ENCODE measurements around the gene SIAH1. TPM values are rescaled to one million over a fixed set of nuclear protein-coding genes. Genes with fewer than 3 reads are reported as not detected.

SIAH1 gene
- total RNA-seq, 1 experiment from 2014 or later = 33.2 TPM

GRCh38 chr16:48365025-48365600 lies 20.1 kb downstream of the SIAH1 start:
- TF ChIP-seq CTCF (conservative IDR thresholded peaks at IDR 0.05) = no peak
- H3K9ac ChIP-seq (ENCODE audit: extremely low read depth, insufficient read length, low read length) = peak overlapping the region; percentile 21
- peaks cover 2% of the 10 kb centered on the region for H3K4me1 ChIP-seq (ENCODE audit: insufficient read depth, low read length)
- Mint-ChIP-seq H3K4me1 (peaks cover 40 to 45% of the 10 kb centered on the region in 2 experiments), H3K9me3 (no peaks in the 10 kb centered on the region; a peak in 1 of 5 replicates), H3K27ac (peak overlapping the region; percentile 93 to 98 (median 94)), H3K27me3 (ENCODE audit: low read depth) (no peaks in the 10 kb centered on the region), H3K4me3 (peak overlapping the region; percentile 64 to 84), H3K36me3 (ENCODE audit: insufficient read depth in 1 of 3, low read depth in 3 of 3) (peaks cover 0 to 16% (median 5%) of the 10 kb centered on the region in 3 experiments; a peak in 6 of 7 replicates)
- H3K79me1 ChIP-seq (ENCODE audit: insufficient read depth, low read depth, low read length, poor library complexity, severe bottlenecking) = no peaks in the 10 kb centered on the region
- no peak overlapping the region for H2AK5ac ChIP-seq (ENCODE audit: insufficient read length, low read length)
- H2BK120ac ChIP-seq (ENCODE audit: low read depth, low read length, poor library complexity, severe bottlenecking) = no peak overlapping the region
- no peak overlapping the region for H3K27ac ChIP-seq (ENCODE audit: insufficient read length, low read depth, low read length)
- H3K9me3 ChIP-seq (ENCODE audit: control insufficient read depth, low read depth, low read length) = no peaks in the 10 kb centered on the region
- H4K8ac ChIP-seq (replicated peaks; ENCODE audit: insufficient read length, low read depth, low read length) = no peak overlapping the region
- H3K23me2 ChIP-seq (ENCODE audit: insufficient read length, low read depth, low read length, poor library complexity, severe bottlenecking) = peaks cover 4% of the 10 kb centered on the region
- no peak overlapping the region for H2BK5ac ChIP-seq (ENCODE audit: insufficient read length, low read length)
- H3K23ac ChIP-seq (ENCODE audit: insufficient read length, low read depth, low read length) = no peak overlapping the region
- H3K79me2 ChIP-seq (ENCODE audit: insufficient read depth, low read length) = peaks cover 44% of the 10 kb centered on the region; the same call in 1 of the 2 replicates
- no peaks in the 10 kb centered on the region for H4K20me1 ChIP-seq (ENCODE audit: control insufficient read depth, insufficient read depth, insufficient read length)
- DNase-seq = no peak
- no peak overlapping the region for H2BK15ac ChIP-seq (ENCODE audit: low read depth, low read length)
- H2BK20ac ChIP-seq (ENCODE audit: low read depth, low read length, poor library complexity, severe bottlenecking) = no peak overlapping the region
- no peak overlapping the region for H4K5ac ChIP-seq (ENCODE audit: insufficient read length, low read depth, low read length)
- H3T11ph ChIP-seq (ENCODE audit: low read length) = no peak overlapping the region
- H3K4me2 ChIP-seq (ENCODE audit: insufficient read depth, insufficient read length, low read length) = peak overlapping the region; percentile 56
- peak overlapping the region; percentile 27; the same call in 1 of the 2 replicates for H3K14ac ChIP-seq (ENCODE audit: insufficient read depth, low read length)
- H3K4ac ChIP-seq (ENCODE audit: low read depth, low read length) = no peak overlapping the region
- H2BK12ac ChIP-seq (ENCODE audit: insufficient read length, low read depth, low read length) = no peak overlapping the region
- no peak overlapping the region for H2AFZ ChIP-seq (ENCODE audit: low read length)
- H3K56ac ChIP-seq (ENCODE audit: insufficient read length, low read depth, low read length) = no peak overlapping the region
- WGBS (ENCODE audit: extremely low coverage, insufficient read length, low lambda C conversion rate) = no CpG with 5 or more reads among the region's 15 CpGs
- no peak overlapping the region for H3K18ac ChIP-seq (ENCODE audit: insufficient read length, low read depth, low read length)
- no peaks in the 10 kb centered on the region for H3K27me3 ChIP-seq (ENCODE audit: insufficient read depth, low read length)
- no peak overlapping the region for H4K91ac ChIP-seq (ENCODE audit: insufficient read length, low read depth, low read length)
